ENCODE measurements around the gene TTC14.

TTC14 gene

DNA sequence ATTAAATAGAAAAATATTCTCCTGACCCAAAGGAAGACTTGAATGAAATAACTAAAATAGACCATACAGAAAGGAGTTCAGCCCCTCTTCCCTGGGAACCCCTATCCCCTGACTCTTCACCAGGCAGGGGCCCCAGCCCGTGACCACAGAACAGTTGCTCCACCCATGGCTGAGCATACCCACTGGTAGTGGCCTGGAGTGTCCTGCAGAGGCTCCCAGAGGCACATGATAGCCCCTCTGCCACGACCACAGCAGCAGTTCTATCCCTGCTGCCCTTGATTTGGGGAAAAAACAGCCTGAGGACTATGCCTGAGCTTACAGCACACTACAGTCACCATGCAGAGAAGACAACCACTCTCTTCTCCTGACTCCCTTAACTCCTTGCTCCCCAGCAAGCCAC lies 31.8 kb downstream of the TTC14 start:
- no peak for DNase-seq (ENCODE audit: low read depth)

- DNase-seq (ENCODE audit: low read depth), result no peak
Observed at GRCh38 chr3:180640987-180641386, 39.0 kb downstream of the TTC14 start.

- no peak for DNase-seq (ENCODE audit: low read depth)
Observed at GRCh38 chr3:180646187-180646790, 44.3 kb downstream of the TTC14 start.

GRCh38 chr3:180656406-180656805 lies 54.4 kb downstream of the TTC14 start:
- no peak for DNase-seq (ENCODE audit: low read depth)

GRCh38 chr3:180657094-180657493 lies 55.1 kb downstream of the TTC14 start:
- DNase-seq (ENCODE audit: low read depth), result no peak
